ENCODE measurements around the gene TLR9.
A peak's percentile ranks its signal among the peaks of the same experiment; 100 is the strongest.
"Not testable (repeated sequence)": the region's sequence is repeated elsewhere in the genome, so short reads cannot be mapped to it uniquely, and the experiment has no call there.

The TLR9 gene

DNA sequence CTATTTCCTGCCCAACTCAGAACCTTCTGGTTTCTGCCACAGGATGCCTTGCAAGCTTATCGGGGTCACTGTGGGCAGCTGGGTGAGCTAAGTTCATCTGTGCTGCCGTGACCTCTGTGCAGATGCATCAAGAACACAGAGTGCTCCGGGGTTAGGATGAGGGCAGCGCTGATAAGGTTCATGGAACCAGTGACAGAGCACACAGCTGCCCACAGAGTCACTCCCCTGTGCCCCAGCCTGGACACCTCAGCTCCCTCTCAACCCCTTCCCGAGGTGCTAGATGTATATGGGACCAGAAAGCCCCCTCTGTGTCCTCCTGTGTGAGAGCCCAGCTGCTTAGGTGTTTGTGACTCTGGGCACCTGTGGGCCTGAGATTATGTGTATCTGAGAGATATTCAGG is 43.2 kb downstream of the TLR9 start:
- H3K9me3 Mint-ChIP-seq = no peaks in the 10 kb centered on the region
- no peak for ATAC-seq (replicated peaks)

DNA sequence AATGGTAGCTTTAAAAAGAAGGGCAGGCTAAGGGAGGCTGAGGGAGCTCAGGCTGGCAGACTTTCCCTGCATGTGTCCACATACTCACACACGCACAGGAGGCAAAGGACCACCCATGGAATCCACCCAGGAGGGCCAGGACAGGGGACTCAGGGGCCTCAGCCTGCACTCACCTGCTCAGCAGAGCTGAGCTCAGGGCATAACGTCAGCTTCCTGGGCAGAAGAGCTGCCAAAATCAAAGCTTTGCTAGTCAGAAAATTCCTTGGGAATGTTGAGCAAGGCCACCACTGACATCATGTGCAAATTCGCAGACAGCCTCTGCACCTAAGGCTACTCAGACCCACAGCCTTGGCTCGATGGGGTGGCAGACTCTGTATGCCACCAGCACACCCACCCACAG is 43.9 kb downstream of the TLR9 start:
- H3K9me3 Mint-ChIP-seq = no peaks in the 10 kb centered on the region
- peaks cover 0 to 2% of the 10 kb centered on the region in 2 donors for H3K4me1 Mint-ChIP-seq
- DNase-seq (no peak), ATAC-seq (replicated peaks) (no peak)
- H3K27me3 Mint-ChIP-seq = no peaks in the 10 kb centered on the region
- H3K36me3 Mint-ChIP-seq = no peaks in the 10 kb centered on the region
- H3K4me3 Mint-ChIP-seq = no peak overlapping the region
- H3K27ac Mint-ChIP-seq = no peak overlapping the region

More for the DNA sequence above, 43.2 kb downstream of the TLR9 start:
- Mint-ChIP-seq H3K27ac (no peak overlapping the region), H3K27me3 (no peaks in the 10 kb centered on the region), H3K4me3 (no peak overlapping the region), H3K4me1 (peaks cover 0 to 2% of the 10 kb centered on the region in 2 donors), H3K36me3 (no peaks in the 10 kb centered on the region)
- no peak for DNase-seq

- no peaks in the 10 kb centered on the region for H3K27me3 Mint-ChIP-seq
Observed at GRCh38 chr3:52178537-52178936, 46.9 kb downstream of the TLR9 start.

DNA sequence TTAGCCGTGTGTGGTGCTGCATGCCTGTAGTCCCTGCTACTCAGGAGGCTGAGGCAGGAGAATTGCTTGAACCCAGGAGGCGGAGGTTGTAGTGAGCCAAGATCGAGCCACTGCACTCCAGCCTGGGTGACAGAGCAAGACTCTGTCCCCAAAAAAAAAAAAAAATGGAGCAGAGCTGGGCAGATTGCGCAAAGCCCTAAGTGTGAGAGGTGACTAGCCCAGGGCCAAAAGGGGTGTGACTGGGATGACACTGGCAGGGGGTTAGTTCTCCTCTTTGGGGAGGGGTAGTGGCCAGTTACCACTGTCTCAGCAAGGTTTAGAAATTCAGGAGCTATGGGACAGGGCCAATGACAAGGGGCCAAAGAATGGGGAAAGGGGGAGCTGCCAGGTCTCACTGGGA is 47.3 kb downstream of the TLR9 start:
- not testable (repeated sequence) for H3K4me3 Mint-ChIP-seq; H3K4me1 Mint-ChIP-seq; H3K27me3 Mint-ChIP-seq; ATAC-seq (replicated peaks); H3K9me3 Mint-ChIP-seq; H3K36me3 Mint-ChIP-seq; DNase-seq; H3K27ac Mint-ChIP-seq

More at GRCh38 chr3:52178537-52178936, 46.9 kb downstream of the TLR9 start:
- H3K4me3 Mint-ChIP-seq = no peak overlapping the region
- no peak for DNase-seq
- peak overlapping the region; percentile 15 for H3K27ac Mint-ChIP-seq
- no peak for ATAC-seq (replicated peaks)
- peaks cover 0 to 2% of the 10 kb centered on the region in 2 donors for H3K4me1 Mint-ChIP-seq
- no peaks in the 10 kb centered on the region for H3K36me3 Mint-ChIP-seq
- H3K9me3 Mint-ChIP-seq = no peaks in the 10 kb centered on the region

DNA sequence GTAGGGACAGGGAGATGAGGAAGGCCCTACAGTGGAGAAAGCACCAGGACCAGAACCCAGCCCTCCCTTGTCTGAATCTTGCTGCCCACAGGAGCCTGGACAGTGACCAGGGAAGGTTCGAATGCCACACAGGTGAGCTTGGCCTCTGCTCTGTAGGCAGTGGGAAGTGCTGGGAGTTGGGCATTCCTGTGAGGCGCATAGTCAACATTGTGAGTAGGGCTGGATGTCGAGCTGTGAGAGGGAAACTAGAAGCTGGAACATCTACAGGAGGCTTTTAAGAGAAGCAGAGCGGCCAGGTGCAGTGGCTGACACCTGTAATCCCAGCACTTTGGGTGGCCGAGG is 47.8 kb downstream of the TLR9 start:
- no peak for ATAC-seq (replicated peaks)
- H3K9me3 Mint-ChIP-seq = no peaks in the 10 kb centered on the region
- no peaks in the 10 kb centered on the region for H3K27me3 Mint-ChIP-seq
- no peak overlapping the region for H3K4me3 Mint-ChIP-seq
- no peak overlapping the region for H3K27ac Mint-ChIP-seq
- H3K36me3 Mint-ChIP-seq = no peaks in the 10 kb centered on the region
- no peak for DNase-seq
- peaks cover 0 to 2% of the 10 kb centered on the region in 2 donors for H3K4me1 Mint-ChIP-seq

- Mint-ChIP-seq H3K36me3 (no peaks in the 10 kb centered on the region), H3K4me1 (peaks cover 0 to 2% of the 10 kb centered on the region in 2 donors), H3K27ac (no peak overlapping the region), H3K4me3 (no peak overlapping the region), H3K27me3 (no peaks in the 10 kb centered on the region), H3K9me3 (no peaks in the 10 kb centered on the region)
- no peak for DNase-seq
- no peak for ATAC-seq (replicated peaks)
Observed at GRCh38 chr3:52176951-52177700, 48.3 kb downstream of the TLR9 start.

DNA sequence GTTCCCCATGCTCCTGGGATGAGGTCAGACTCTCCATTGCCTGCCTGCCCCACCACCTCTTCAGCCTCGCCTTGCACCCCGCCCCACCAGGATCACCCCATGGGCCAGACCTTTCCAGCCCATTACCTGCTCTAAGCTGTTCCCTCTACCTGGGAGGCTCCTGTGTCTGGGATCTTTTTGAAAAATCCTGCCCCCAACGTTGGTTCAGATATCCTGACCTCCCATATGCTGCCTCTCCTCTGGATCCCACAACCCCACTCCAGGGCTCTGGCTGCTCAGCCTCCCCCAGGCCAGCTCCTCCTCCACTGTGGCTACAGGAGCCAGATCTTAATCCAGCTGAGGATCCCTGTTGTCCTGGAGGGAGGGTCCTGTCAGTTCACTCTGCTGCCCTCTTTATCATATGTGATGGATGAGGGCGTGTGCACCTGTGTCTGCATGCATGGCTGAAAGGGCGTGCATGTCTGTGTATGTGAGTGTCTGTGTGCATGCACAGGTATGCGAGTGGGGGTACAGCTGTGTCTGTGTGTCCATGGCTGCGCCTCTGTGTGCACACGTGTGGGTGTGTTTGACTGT is 49.2 kb downstream of the TLR9 start:
- Mint-ChIP-seq H3K27ac (peak overlapping the region; percentile 57), H3K36me3 (no peaks in the 10 kb centered on the region), H3K9me3 (no peaks in the 10 kb centered on the region), H3K4me1 (peaks cover 0 to 2% of the 10 kb centered on the region in 2 donors), H3K27me3 (no peaks in the 10 kb centered on the region), H3K4me3 (no peak overlapping the region)
- no peak for DNase-seq
- no peak for ATAC-seq (replicated peaks)

- H3K27me3 Mint-ChIP-seq = no peaks in the 10 kb centered on the region
- ATAC-seq (replicated peaks) = no peak
- peaks cover 0 to 2% of the 10 kb centered on the region in 2 donors for H3K4me1 Mint-ChIP-seq
- no peaks in the 10 kb centered on the region for H3K36me3 Mint-ChIP-seq
- no peak overlapping the region for H3K27ac Mint-ChIP-seq
- H3K9me3 Mint-ChIP-seq = no peaks in the 10 kb centered on the region
- no peak for DNase-seq
- no peak overlapping the region for H3K4me3 Mint-ChIP-seq
Observed at GRCh38 chr3:52175416-52176179, 49.8 kb downstream of the TLR9 start.

- Mint-ChIP-seq H3K9me3 (no peaks in the 10 kb centered on the region), H3K27ac (no peak overlapping the region), H3K27me3 (no peaks in the 10 kb centered on the region), H3K4me3 (no peak overlapping the region), H3K4me1 (no peaks in the 10 kb centered on the region), H3K36me3 (no peaks in the 10 kb centered on the region)
- ATAC-seq (replicated peaks) = no peak
- no peak for DNase-seq
Observed at GRCh38 chr3:52174896-52175295, 50.5 kb downstream of the TLR9 start.

- Mint-ChIP-seq H3K27ac (no peak overlapping the region), H3K36me3 (no peaks in the 10 kb centered on the region), H3K9me3 (no peaks in the 10 kb centered on the region), H3K27me3 (no peaks in the 10 kb centered on the region), H3K4me3 (no peak overlapping the region), H3K4me1 (no peaks in the 10 kb centered on the region)
- no peak for ATAC-seq (replicated peaks)
- DNase-seq = no peak
Observed at GRCh38 chr3:52173101-52173500, 52.3 kb downstream of the TLR9 start.

DNA sequence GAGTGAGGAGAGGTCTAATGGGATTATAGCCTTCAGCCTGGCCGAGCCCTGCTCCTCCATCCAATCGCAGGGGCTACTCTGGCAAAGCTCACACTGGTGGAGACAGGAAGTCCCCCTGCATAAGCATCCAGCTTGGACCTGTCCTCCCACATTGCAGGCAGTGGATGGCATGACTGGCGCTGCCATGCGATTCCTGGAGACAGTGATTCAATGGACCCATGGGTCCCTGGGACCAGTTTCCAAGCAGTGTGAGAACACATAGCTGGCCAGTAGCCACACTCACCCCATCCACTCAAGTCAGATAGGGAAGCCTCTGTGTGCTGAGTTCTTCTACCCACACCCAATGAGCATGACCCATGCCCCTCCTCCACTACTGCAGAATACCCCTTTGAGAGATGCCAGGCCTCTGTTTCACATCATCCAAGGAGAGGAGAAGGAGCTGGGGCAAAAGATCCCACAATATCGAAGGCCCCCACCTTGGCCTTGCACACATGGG is 53.1 kb downstream of the TLR9 start:
- Mint-ChIP-seq H3K27ac (no peak overlapping the region), H3K27me3 (no peaks in the 10 kb centered on the region)

DNA sequence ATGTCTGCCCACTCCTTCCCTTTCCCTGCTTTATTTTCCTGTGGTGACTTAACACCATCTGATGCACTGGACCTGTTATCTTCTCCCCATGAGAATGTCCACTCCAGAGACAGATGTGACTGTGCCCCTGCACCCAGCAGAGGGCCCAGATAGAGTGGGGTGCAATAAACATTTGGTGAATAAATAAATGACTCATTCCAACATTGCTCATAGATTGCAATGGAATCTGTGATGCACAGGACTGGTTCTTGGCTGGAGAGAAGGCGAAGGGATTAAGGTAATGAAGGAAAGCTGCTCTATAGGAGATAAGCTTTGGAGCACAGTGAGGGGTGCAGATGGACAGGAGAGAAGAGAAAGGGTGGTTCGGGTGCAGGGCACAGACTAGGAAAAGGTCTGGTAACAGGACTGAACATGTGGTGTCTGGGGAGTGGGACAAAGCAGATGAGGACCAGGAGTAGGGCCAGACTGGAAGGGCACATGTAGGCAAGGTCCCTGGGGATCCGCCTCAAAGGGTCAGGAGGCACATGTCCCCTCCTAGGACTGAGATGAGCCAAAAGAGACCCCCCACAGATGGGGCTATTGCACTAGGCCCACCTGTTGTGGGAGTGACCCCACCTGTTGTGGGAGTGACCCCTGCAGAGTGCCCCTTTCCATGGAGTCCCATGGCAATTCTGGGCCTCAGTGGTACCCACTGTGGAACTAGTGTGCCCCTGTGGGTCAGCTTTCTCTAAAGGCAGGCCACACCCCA is 53.8 kb downstream of the TLR9 start:
- H3K4me3 Mint-ChIP-seq = no peak overlapping the region
- no peaks in the 10 kb centered on the region for H3K4me1 Mint-ChIP-seq
- H3K27me3 Mint-ChIP-seq = no peaks in the 10 kb centered on the region
- H3K36me3 Mint-ChIP-seq = no peaks in the 10 kb centered on the region
- DNase-seq (no peak), ATAC-seq (replicated peaks) (no peak)
- H3K27ac Mint-ChIP-seq = no peak overlapping the region
- no peaks in the 10 kb centered on the region for H3K9me3 Mint-ChIP-seq

More for the DNA sequence above, 53.1 kb downstream of the TLR9 start:
- no peak for DNase-seq
- no peak for ATAC-seq (replicated peaks)
- Mint-ChIP-seq H3K36me3 (no peaks in the 10 kb centered on the region), H3K4me1 (no peaks in the 10 kb centered on the region), H3K4me3 (no peak overlapping the region), H3K9me3 (no peaks in the 10 kb centered on the region)
